ENCODE data around the gene PAXIP1.

- TF ChIP-seq CTCF (conservative IDR thresholded peaks at IDR 0.05) (no peak), ZFX (IDR thresholded peaks at IDR 0.05) (no peak)
Measured at GRCh38 chr7:154918266-154918665, 84.7 kb downstream of the PAXIP1 start.
